ENCODE results near the gene COLEC11. TPM values are rescaled to one million over a fixed set of nuclear protein-coding genes. Genes with fewer than 3 reads are reported as not detected.
"Not testable (repeated sequence)": the region's sequence is repeated elsewhere in the genome, so short reads cannot be mapped to it uniquely, and the experiment has no call there.

Gene COLEC11
- total RNA-seq = under 1 TPM; 0.38 TPM

- ChIA-PET POLR2A (no interaction called here), CTCF (interaction anchor here (1.3 kb wide), 1 partner anchor 51 kb away, joined by 3 read pairs; no protein-coding TSS in a partner anchor)
These were observed at the start of gene COLEC11 for GRCh38 chr2:3594493-3595281. TSS of gene COLEC11 (plus strand) at chr2:3595112. CDS start at chr2:3604341, 9,229 bp downstream.

DNA sequence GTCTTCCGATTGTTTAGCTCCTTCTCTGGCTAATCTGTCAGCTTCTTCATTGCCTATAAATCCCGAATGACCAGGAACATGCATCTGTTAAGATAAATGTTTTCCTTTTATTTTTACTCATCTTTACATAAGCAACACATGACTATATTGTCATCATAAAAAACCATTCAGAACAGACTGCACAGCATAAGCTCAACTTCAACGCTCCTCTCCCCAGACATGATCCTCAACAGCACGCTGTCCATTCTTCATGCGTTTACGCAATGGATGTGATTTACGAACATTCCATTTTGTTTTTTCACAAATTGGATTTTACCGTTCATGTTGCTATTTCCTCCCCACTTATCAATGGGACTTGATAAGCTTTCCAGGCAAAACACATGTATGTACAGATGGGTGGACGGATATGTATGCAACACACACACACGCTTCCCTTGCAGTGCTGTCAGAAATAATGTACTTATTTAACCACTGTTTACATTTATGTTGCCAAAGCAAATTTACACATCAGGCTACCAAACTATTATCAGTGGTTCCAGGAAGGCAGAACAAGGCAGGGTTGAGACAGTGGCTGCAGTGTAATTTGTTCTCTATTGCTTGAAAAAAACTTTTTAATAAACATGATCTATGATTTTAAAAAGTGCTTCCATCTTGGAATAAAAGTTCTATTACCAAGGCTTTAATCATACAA lies 49.0 kb upstream of the COLEC11 start:
- ChIA-PET POLR2A (no interaction called here), CTCF (interaction anchor here (0.6 kb wide), 1 partner anchor 8 kb away, joined by 3 read pairs; no protein-coding TSS in a partner anchor)

GRCh38 chr2:3547915-3548314 lies 47.0 kb upstream of the COLEC11 start:
- ChIA-PET POLR2A (no interaction called here), CTCF (no interaction called here)

GRCh38 chr2:3553946-3554345 lies 41.0 kb upstream of the COLEC11 start:
- CTCF ChIA-PET = interaction anchor here (1.1 kb wide), 1 partner anchor 9 kb away, joined by 3 read pairs; no protein-coding TSS in a partner anchor
- POLR2A ChIA-PET = no interaction called here

GRCh38 chr2:3557639-3558204 lies 37.2 kb upstream of the COLEC11 start:
- ChIA-PET POLR2A (interaction anchor here (0.6 to 2.2 kb wide), 7 partner anchors 18 to 335 kb away, joined by 3 to 26 read pairs (median 4); partner anchors contain the start of genes ADI1, EIPR1, RPS7 and TRAPPC12), CTCF (interaction anchor here (0.6 to 1.4 kb wide), 2 partner anchors 17 to 56 kb away, joined by 3 to 5 read pairs; no protein-coding TSS in a partner anchor)

GRCh38 chr2:3558205-3559014 lies 36.5 kb upstream of the COLEC11 start, which contains the start of gene RNASEH1:
TSS of gene RNASEH1 (minus strand) at chr2:3558333. CDS start at chr2:3558260, 73 bp downstream.
- ChIA-PET CTCF (interaction anchor here (0.7 to 1.4 kb wide), 2 partner anchors 16 to 92 kb away, joined by 3 to 5 read pairs; no protein-coding TSS in a partner anchor), POLR2A (interaction anchor here (0.6 to 2.2 kb wide), 10 partner anchors 17 to 336 kb away, joined by 3 to 26 read pairs (median 4); partner anchors contain the start of genes ADI1, EIPR1, RPS7 and TRAPPC12)

DNA sequence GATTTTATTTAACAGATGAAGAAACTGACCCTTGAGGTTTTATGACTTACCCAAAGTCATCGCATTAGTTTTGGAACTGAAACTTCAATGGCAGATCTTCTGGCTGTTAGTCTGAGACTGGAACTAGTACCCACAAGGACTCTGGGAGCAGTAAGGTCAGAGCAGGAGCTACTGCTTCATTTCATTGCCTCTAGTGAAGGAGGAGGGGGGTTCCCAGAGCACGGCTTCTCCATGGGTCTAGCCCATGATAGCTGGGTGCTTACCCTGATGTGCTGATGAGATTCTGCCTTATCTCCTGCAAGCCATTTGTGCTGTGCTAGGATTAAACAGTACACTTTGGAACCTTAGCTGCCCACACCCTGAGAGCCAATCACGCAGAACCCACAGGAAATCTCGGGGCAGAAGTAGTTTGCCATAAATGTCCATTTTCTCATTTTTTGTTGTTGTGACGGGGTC lies 31.4 kb upstream of the COLEC11 start:
- ChIA-PET POLR2A (no interaction called here), CTCF (no interaction called here)

DNA sequence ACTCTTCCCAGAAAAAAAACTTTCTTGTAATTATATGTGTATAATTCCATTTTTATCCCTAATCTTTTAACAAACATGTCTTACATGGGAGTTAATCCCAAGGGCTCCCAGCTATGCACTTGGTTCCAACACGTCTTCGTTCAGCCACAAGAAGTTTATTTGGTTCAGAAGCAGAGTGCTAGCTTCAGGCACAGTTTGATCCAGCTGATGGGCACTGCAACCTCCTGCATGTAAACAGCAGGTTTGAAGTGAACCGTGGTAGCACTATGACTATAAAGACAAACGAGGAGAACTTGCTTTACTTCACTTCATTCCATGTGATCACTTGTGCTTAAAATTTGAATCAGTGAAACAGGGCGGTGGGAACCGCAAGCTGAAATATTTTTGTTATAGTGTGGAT lies 29.8 kb upstream of the COLEC11 start:
- POLR2A ChIA-PET = no interaction called here
- CTCF ChIA-PET = no interaction called here

DNA sequence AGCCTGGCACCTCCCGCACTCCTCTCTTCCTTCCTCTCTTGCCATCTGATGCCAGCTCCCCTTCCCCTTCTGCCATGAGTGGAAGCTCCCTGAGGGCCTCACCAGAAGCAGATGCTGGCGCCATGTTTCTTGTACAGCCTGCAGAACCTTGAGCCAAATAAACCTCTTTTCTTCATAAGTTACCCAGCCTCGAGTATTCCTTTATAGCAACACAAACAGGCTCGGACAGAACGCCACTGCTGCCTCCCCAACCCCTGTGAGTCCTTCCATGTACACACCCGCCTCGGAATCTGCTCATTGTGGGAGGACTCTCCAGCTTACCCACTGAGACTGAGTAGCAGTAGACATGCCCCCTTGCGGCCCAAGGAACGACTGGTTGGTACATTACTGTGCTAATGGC lies 28.1 kb upstream of the COLEC11 start:
- POLR2A ChIA-PET = no interaction called here
- CTCF ChIA-PET = no interaction called here

DNA sequence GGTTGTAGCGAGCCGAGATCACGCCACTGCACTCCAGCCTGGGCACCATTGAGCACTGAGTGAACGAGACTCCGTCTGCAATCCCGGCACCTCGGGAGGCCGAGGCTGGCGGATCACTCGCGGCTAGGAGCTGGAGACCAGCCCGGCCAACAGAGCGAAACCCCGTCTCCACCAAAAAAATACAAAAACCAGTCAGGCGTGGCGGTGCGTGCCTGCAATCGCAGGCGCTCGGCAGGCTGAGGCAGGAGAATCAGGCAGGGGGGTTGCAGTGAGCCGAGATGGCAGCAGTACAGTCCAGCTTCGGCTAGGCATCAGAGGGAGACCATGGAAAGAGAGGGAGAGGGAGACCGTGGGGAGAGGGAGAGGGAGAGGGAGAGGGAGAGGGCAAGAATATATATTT lies 25.3 kb upstream of the COLEC11 start:
- CTCF ChIA-PET, POLR2A ChIA-PET: not testable (repeated sequence)

GRCh38 chr2:3571284-3571683 lies 23.6 kb upstream of the COLEC11 start:
- ChIA-PET CTCF (no interaction called here), POLR2A (no interaction called here)

- ChIA-PET POLR2A (no interaction called here), CTCF (no interaction called here)
These were observed 22.3 kb upstream of the COLEC11 start for GRCh38 chr2:3572620-3573019.

GRCh38 chr2:3574155-3574554 lies 20.8 kb upstream of the COLEC11 start:
- ChIA-PET CTCF (interaction anchor here (1.1 to 1.3 kb wide), 2 partner anchors 16 to 80 kb away, joined by 3 to 5 read pairs; partner anchors contain the start of gene RNASEH1), POLR2A (interaction anchor here (0.6 to 3.9 kb wide), 2 partner anchors 16 to 352 kb away, joined by 3 to 26 read pairs; partner anchors contain the start of gene RNASEH1)

DNA sequence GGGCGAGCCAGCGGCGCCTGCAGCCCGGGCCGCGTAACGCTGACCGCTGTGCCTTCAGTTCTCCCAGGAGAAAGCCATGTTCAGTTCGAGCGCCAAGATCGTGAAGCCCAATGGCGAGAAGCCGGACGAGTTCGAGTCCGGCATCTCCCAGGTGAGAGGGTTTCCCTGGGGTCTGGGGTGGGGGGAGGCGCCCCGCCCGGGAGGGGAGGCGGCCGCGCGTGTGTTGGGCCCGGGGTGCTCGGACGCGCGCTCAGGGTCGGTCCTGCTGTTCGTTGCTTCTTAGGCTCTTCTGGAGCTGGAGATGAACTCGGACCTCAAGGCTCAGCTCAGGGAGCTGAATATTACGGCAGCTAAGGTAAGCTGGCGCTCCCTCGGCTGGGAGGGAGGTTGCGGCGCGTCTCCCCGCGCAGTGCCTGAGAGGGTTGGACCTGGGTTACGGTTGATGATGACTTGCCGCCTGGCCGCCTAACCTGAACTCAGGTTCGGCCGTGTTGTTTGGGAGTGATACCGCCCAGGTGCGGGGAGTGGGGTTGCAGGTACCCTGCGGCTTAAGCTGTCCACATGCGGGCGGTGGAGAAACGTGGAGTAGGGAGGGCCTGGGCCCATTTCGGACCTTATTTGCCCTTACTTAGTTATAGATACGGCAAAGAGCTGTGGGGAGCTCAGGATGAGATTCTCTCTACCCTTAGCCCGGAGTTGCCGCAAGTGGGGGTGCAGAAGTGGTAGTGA lies 19.2 kb upstream of the COLEC11 start:
- CTCF ChIA-PET = interaction anchor here (1.2 kb wide), 1 partner anchor 76 kb away, joined by 4 read pairs; no protein-coding TSS in a partner anchor
- POLR2A ChIA-PET = interaction anchor here (0.9 to 3.9 kb wide), 4 partner anchors 18 to 198 kb away, joined by 3 to 26 read pairs (median 4); partner anchors contain the start of genes EIPR1 and RNASEH1

GRCh38 chr2:3576263-3576630 lies 18.7 kb upstream of the COLEC11 start:
- POLR2A ChIA-PET = interaction anchor here (0.9 to 3.9 kb wide), 4 partner anchors 18 to 198 kb away, joined by 3 to 26 read pairs (median 4); partner anchors contain the start of genes EIPR1 and RNASEH1
- CTCF ChIA-PET = interaction anchor here (1.2 kb wide), 1 partner anchor 75 kb away, joined by 4 read pairs; no protein-coding TSS in a partner anchor

GRCh38 chr2:3578987-3579386 lies 15.9 kb upstream of the COLEC11 start:
- ChIA-PET CTCF (interaction anchor here (1.3 kb wide), 1 partner anchor 73 kb away, joined by 5 read pairs; no protein-coding TSS in a partner anchor), POLR2A (interaction anchor here (1.1 kb wide), 1 partner anchor 21 kb away, joined by 4 read pairs; the partner anchor contains the start of gene RNASEH1)

- POLR2A ChIA-PET = interaction anchor here (1.2 kb wide), 1 partner anchor 22 kb away, joined by 4 read pairs; no protein-coding TSS in a partner anchor
- CTCF ChIA-PET = no interaction called here
These were observed 14.5 kb upstream of the COLEC11 start for GRCh38 chr2:3580449-3580848.

Measured in activated CD8-positive, alpha-beta memory T cell treated with anti-CD3 and anti-CD28 coated beads for 36 hours (primary cell).